ENCODE measurements around the gene KIF24.
A peak's percentile ranks its signal among the peaks of the same experiment; 100 is the strongest.
"Not testable (repeated sequence)": the region's sequence is repeated elsewhere in the genome, so short reads cannot be mapped to it uniquely, and the experiment has no call there.

Gene KIF24

DNA sequence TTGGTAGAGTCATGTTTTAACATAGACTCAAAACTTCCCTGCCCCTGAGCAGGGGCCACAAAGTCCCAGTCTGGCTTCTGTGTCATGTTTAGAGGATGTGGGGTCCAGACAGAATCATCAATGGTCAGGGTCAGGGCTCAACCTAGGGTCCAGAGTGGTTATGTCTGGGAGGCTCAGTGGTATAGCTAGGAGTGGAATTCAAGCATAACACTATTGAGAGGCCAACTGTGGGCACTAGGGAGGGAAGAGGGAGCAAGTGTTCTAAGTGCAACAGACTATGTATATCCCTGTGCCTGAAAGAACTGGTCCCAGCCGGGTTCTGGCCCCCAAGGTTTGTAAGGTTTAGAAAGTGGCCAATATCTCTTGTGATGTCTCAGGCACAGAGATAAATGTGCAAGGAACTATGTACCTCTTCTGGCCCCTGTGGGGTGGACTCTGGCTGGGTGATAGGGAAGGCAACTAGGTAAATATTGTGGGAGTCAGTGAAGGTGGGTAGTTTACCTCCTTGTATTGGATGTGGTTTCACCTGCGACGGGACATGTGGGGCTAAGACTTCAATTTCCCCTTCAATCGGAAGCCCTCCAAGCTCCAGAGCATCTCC, 33.6 kb upstream of the KIF24 start:
- no peak for DNase-seq (ENCODE audit: low spot score)

GRCh38 chr9:34352957-34353356, 23.9 kb upstream of the KIF24 start:
- not testable (repeated sequence) for DNase-seq (ENCODE audit: low spot score)

DNA sequence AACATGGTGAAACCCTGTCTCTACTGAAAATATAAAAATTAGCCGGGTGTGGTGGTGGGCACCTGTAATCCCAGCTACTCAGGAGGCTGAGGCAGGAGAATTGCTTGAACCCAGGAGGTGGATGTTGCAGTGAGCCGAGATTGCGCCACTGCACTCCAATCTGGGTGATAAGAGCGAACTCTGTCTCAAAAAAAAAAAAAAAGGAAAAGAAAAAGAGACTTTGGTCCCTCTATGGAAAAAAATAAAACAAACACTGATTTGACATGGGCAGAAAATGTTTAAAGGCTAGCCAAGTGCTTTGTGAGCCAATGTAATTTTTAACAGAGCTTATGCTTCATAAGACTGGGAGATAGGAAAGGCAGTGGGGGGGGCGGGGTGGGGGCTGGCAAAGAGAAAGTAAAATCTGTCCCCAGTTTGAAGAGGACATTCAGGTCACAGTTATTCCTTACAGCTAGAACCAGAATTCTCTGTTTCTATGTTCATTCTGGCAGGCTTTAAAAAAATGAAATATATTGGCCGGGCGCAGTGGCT, 23.1 kb upstream of the KIF24 start:
- not testable (repeated sequence) for DNase-seq (ENCODE audit: low spot score)

DNA sequence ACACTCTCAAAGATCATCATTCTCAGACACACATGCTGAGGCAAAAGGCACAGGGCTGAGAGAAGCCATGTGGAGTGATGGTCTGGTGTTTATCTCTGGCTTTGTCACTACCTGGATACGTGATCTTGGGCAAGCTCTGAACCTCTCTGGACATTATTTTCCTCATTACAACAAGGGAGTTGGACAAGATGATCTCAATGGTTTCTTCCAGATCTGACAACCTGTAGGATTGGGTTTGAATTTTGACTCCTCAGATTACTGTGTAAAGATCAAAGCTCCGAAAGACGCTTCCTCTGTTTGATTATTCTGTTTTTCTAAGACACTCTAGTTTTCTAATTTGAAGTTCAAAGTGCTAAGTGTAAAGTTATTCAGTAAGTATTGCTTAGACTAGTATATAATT, 20.3 kb upstream of the KIF24 start:
- no peak for DNase-seq (ENCODE audit: low spot score)

GRCh38 chr9:34347800-34348158, 18.7 kb upstream of the KIF24 start:
- no peak for DNase-seq (ENCODE audit: low spot score)

GRCh38 chr9:34346873-34347799, 18.1 kb upstream of the KIF24 start:
- no peak for DNase-seq (ENCODE audit: low spot score)

GRCh38 chr9:34343605-34344004, 14.5 kb upstream of the KIF24 start:
- DNase-seq (ENCODE audit: low spot score): no peak

- DNase-seq (ENCODE audit: low spot score): no peak
These were observed 14.0 kb upstream of the KIF24 start for GRCh38 chr9:34343090-34343489.

DNA sequence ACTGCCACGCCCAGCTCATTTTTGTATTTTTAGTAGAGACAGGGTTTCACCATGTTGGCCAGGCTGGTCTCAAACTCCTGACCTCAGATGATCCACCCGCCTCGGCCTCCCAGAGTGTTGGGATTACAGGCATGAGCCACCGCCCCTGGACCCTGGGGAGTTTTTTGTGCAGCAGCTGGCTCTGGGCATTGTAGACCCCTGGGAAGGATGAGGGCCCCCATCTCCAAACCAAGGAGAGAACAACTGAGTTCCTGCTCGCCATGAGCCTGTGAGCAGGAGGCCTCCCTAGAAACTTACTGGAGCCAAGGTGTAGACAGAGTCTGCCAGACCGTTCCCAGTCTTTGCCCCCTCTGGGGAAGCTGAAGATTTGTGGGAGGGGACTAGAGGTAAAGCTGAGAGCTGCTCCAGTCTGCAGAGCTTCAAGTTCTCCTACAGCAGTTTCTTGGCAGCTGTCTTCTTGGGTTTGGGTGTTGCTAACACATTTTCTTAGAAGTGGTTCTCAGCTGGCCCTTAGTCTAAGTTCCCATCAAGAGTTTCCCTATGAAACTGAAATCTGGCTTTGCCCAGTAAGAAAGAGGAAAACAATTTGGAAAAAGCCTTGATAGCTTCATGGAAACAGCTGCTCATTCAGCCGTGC, 12.7 kb upstream of the KIF24 start:
- DNase-seq (ENCODE audit: low spot score): no peak

DNA sequence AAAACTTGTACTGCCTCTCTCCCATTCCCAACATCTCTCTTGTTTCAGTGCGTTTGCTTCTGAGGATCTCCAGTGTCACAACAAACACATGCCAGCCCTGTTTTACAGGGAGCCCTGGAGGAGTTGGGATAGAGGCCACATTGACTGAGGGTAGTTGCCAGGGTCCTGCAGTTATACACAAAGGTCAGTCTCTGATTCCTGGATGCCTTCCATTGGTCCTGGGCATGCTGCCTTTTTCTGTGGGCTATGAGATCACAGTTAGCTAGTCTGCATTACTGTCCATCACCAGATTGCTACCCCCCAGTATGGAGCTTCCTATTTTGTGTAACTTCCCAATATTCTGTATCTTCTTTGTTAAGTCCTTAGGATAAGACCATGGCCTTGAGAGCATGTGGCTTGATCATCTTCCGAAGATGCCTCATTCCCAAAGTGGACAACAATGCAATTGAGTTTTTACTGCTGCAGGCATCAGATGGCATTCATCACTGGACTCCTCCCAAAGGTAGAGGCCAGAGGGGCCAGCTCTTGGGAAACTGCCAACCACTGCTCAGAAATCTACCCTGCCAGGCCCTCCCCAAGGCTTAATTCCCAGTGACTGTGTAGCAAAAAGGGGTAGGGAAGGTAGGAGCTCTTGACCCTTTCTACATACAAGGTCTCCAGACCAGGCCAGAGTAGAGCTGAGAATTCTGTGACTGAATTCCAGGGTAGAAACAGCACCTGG, 9.8 kb upstream of the KIF24 start:
- DNase-seq (ENCODE audit: low spot score): no peak

- DNase-seq (ENCODE audit: low spot score): not testable (repeated sequence)
These were observed 9.0 kb upstream of the KIF24 start for GRCh38 chr9:34338079-34338478.

- no peak for DNase-seq (ENCODE audit: low spot score)
These were observed 8.3 kb upstream of the KIF24 start for GRCh38 chr9:34337403-34337802.

DNA sequence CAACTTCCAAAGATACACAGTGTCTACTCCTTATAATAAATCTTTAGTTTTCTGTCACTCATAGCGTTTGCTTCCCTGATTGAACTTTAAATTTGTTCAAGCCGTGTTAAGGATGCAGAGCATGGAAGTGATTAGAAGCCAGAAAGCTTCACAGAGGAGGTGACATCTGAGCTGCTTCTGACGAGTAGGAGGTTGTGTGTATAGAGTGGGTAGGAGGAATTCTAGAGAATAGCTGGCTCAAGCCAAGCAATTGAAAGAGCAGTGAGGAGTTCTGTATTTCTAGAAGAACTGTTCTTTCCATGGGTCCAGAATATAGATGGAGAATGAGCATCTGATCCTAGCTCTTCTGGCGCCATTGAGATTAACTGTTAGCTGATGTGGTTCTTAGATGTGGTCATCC, 6.3 kb upstream of the KIF24 start:
- DNase-seq (ENCODE audit: low spot score): no peak

- DNase-seq (ENCODE audit: low spot score): no peak
These were observed 5.8 kb upstream of the KIF24 start for GRCh38 chr9:34334916-34335315.

GRCh38 chr9:34334337-34334824, 5.3 kb upstream of the KIF24 start:
- DNase-seq (ENCODE audit: low spot score): peak; percentile 95

GRCh38 chr9:34333836-34334235, 4.8 kb upstream of the KIF24 start:
- DNase-seq (ENCODE audit: low spot score): no peak

- DNase-seq (ENCODE audit: low spot score): peak; percentile 60
These were observed 3.3 kb upstream of the KIF24 start for GRCh38 chr9:34332076-34332964.

GRCh38 chr9:34331196-34331595, 2.1 kb upstream of the KIF24 start:
- DNase-seq (ENCODE audit: low spot score): no peak

GRCh38 chr9:34328500-34328986, 525 bp downstream of the KIF24 start:
- DNase-seq (ENCODE audit: low spot score): no peak

GRCh38 chr9:34326690-34327089, 2.4 kb downstream of the KIF24 start:
- DNase-seq (ENCODE audit: low spot score): no peak

Measured in COLO829 (cell line).